ENCODE data around the gene NXPH4.

DNA sequence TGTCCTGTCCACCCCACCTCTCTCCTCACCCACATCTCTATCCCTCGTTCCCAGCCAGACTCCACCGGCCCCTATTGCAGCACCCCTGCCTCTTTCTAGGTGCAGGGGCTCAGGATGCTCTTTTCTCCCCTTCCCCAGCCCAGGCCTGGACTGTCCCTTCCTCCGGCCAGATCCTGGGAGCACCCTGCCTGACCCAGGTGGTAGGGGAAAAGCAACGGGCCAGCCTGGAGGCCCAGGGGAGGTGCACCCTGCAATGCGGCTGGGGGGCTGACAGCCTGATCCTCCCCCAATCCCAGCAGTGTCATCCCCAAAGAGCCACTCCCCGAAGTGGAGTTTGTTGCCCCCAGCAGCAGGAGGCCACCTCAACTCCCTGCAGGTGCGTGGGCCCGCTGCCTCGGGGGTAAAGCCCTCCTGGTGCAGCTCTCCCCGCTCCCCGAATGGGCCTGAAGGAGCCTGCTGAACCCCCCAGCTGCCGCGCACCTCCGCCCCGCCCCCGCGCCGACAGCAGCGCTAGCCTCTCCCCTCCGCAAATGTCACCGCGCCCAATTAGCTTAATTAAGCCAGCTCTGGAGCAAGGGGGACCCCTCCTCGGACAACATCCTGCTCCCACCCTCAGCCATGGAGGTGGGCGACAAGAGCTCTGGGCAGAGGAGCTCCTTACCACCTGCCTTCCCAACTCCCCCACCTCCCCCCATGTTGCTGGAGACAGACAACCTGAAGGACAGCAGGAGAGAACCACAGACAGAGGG, 4.7 kb downstream of the NXPH4 start:
- TF ChIP-seq, protein P1, sequence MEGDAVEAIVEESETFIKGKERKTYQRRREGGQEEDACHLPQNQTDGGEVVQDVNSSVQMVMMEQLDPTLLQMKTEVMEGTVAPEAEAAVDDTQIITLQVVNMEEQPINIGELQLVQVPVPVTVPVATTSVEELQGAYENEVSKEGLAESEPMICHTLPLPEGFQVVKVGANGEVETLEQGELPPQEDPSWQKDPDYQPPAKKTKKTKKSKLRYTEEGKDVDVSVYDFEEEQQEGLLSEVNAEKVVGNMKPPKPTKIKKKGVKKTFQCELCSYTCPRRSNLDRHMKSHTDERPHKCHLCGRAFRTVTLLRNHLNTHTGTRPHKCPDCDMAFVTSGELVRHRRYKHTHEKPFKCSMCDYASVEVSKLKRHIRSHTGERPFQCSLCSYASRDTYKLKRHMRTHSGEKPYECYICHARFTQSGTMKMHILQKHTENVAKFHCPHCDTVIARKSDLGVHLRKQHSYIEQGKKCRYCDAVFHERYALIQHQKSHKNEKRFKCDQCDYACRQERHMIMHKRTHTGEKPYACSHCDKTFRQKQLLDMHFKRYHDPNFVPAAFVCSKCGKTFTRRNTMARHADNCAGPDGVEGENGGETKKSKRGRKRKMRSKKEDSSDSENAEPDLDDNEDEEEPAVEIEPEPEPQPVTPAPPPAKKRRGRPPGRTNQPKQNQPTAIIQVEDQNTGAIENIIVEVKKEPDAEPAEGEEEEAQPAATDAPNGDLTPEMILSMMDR (IDR thresholded peaks at IDR 0.05; ENCODE audit: poor library complexity, severe bottlenecking) = no peak
- TF ChIP-seq EP300 (conservative IDR thresholded peaks at IDR 0.05; ENCODE audit: poor library complexity, severe bottlenecking) (no peak), RAD21 (conservative IDR thresholded peaks at IDR 0.05) (no peak), POLR2AphosphoS5 (IDR thresholded peaks at IDR 0.05) (no peak), EZH2 (IDR thresholded peaks at IDR 0.05; ENCODE audit: borderline replicate concordance, insufficient read depth, low read length, poor library complexity, severe bottlenecking) (no peak), MXI1 (conservative IDR thresholded peaks at IDR 0.05; ENCODE audit: poor library complexity, severe bottlenecking) (no peak), TAF1 (IDR thresholded peaks at IDR 0.05; ENCODE audit: low read depth) (no peak)
- TF ChIP-seq, protein P2, sequence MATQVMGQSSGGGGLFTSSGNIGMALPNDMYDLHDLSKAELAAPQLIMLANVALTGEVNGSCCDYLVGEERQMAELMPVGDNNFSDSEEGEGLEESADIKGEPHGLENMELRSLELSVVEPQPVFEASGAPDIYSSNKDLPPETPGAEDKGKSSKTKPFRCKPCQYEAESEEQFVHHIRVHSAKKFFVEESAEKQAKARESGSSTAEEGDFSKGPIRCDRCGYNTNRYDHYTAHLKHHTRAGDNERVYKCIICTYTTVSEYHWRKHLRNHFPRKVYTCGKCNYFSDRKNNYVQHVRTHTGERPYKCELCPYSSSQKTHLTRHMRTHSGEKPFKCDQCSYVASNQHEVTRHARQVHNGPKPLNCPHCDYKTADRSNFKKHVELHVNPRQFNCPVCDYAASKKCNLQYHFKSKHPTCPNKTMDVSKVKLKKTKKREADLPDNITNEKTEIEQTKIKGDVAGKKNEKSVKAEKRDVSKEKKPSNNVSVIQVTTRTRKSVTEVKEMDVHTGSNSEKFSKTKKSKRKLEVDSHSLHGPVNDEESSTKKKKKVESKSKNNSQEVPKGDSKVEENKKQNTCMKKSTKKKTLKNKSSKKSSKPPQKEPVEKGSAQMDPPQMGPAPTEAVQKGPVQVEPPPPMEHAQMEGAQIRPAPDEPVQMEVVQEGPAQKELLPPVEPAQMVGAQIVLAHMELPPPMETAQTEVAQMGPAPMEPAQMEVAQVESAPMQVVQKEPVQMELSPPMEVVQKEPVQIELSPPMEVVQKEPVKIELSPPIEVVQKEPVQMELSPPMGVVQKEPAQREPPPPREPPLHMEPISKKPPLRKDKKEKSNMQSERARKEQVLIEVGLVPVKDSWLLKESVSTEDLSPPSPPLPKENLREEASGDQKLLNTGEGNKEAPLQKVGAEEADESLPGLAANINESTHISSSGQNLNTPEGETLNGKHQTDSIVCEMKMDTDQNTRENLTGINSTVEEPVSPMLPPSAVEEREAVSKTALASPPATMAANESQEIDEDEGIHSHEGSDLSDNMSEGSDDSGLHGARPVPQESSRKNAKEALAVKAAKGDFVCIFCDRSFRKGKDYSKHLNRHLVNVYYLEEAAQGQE (IDR thresholded peaks at IDR 0.05; ENCODE audit: borderline replicate concordance) = no peak

Measured in neural cell (in vitro differentiated cells).